PFSK-1 (cell line): ENCODE results near the gene DIP2C.

ENCODE experiments used
- FOXP2 ChIP-seq: optimal IDR thresholded peaks from 2 replicates; pipeline ENCODE3; 2011; ENCODE audit warnings: borderline replicate concordance, control low read depth, inconsistent platforms; ENCODE audit not compliant: insufficient read depth; ENCODE audit errors: extremely low read length, extremely low read depth
- POLR2AphosphoS5 ChIP-seq: IDR thresholded peaks from 2 replicates; pipeline ENCODE4 v1.6.1; 2012; ENCODE audit warnings: low read depth, mild to moderate bottlenecking, control low read depth, low read length, moderate library complexity
- REST ChIP-seq, 2 experiments: IDR thresholded peaks; 2 replicates each; pipeline versions ENCODE4 v1.6.1 to v1.8.0; 2011 to 2012; ENCODE audit warnings: low read depth in 2 of 2, low read length in 2 of 2, control low read depth in 1 of 2, inconsistent platforms in 1 of 2, mild to moderate bottlenecking in 1 of 2, moderate library complexity in 1 of 2; ENCODE audit not compliant: insufficient read depth in 1 of 2
- SIN3A ChIP-seq: IDR thresholded peaks from 2 replicates; pipeline ENCODE4 v1.6.1; 2012; ENCODE audit warnings: mild to moderate bottlenecking, low read length, moderate library complexity, borderline replicate concordance; ENCODE audit not compliant: insufficient read depth
- TAF1 ChIP-seq: IDR thresholded peaks from 2 replicates; pipeline ENCODE4 v1.6.1; 2012; ENCODE audit warnings: low read length, control low read depth, borderline replicate concordance; ENCODE audit not compliant: insufficient read depth

GRCh38 chr10:627032-627992, 62.2 kb downstream of the DIP2C start:
- TF ChIP-seq POLR2AphosphoS5 = no peak
- no peak for TF ChIP-seq REST (IDR thresholded peaks at IDR 0.05; ENCODE audit: insufficient read depth in 1 of 2, low read depth in 2 of 2, low read length in 2 of 2)
- no peak for TF ChIP-seq TAF1
- TF ChIP-seq SIN3A = no peak
- no peak for TF ChIP-seq FOXP2
